ENCODE results near the gene FKBP1A.
A peak's percentile ranks its signal among the peaks of the same experiment; 100 is the strongest.

The FKBP1A gene

DNA sequence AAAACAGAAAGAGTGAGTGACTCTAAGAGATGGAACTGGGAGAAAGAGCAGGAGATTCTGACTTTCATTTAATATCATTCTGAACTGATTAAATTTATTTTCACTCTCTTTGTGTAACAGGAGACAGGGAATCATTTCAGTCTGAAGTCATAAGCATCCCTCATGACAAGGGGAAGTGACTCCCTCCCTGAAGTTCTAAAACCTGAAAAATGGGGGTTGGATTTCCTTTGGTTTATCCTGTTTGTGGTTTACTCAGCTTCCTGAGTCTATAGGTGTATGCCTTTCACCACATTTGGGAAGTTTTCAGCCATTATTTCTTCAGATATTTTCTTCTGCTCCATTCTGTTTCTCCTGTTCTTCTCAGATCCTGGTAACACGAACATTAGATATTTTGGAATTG, 3.4 kb upstream of the FKBP1A start:
- Histone ChIP-seq H3K23ac (ENCODE audit: low read length) (no peak overlapping the region), H3K4me3 (ENCODE audit: low read depth, low read length) (no peak overlapping the region), H3K4me2 (ENCODE audit: low read length) (no peak overlapping the region), H3K36me3 (ENCODE audit: control insufficient read depth in 1 of 2, insufficient read depth in 2 of 2, low read length in 2 of 2) (no peaks in the 10 kb centered on the region), H3K9me3 (ENCODE audit: insufficient read depth, low read depth, low read length) (peaks cover 2% of the 10 kb centered on the region), H3K18ac (ENCODE audit: low read length) (no peak overlapping the region), H3K4me1 (ENCODE audit: control insufficient read depth in 1 of 2, insufficient read depth in 2 of 2, low read length in 2 of 2) (peaks cover 14 to 19% of the 10 kb centered on the region in 2 experiments), H3K79me1 (ENCODE audit: low read length) (peaks cover 19% of the 10 kb centered on the region), H3K4ac (ENCODE audit: low read depth, low read length) (no peak overlapping the region), H2BK5ac (ENCODE audit: low read depth, low read length, poor library complexity) (no peak overlapping the region), H2BK12ac (ENCODE audit: low read length) (no peak overlapping the region), H2AFZ (ENCODE audit: insufficient read depth, low read length, poor library complexity) (no peak overlapping the region), H2AK5ac (ENCODE audit: low read length) (no peak overlapping the region), H4K12ac (ENCODE audit: low read depth, low read length) (no peak overlapping the region), H4K91ac (ENCODE audit: low read depth, low read length) (no peak overlapping the region), H2BK120ac (ENCODE audit: insufficient read depth, low read length, poor library complexity) (no peak overlapping the region), H3K9ac (ENCODE audit: low read length) (no peak overlapping the region), H4K8ac (ENCODE audit: low read depth, low read length) (no peak overlapping the region), H3K27ac (ENCODE audit: low read depth, low read length) (no peak overlapping the region), H3K27me3 (ENCODE audit: insufficient read depth, low read length) (no peaks in the 10 kb centered on the region), H3K79me2 (ENCODE audit: control insufficient read depth, insufficient read depth, low read length, poor library complexity) (peaks cover 10% of the 10 kb centered on the region), H3K14ac (ENCODE audit: low read length) (no peak overlapping the region)
- no peak for DNase-seq
- no CpG with 5 or more reads among the region's 1 CpG for WGBS (ENCODE audit: extremely low coverage, insufficient coverage, insufficient read length)

DNA sequence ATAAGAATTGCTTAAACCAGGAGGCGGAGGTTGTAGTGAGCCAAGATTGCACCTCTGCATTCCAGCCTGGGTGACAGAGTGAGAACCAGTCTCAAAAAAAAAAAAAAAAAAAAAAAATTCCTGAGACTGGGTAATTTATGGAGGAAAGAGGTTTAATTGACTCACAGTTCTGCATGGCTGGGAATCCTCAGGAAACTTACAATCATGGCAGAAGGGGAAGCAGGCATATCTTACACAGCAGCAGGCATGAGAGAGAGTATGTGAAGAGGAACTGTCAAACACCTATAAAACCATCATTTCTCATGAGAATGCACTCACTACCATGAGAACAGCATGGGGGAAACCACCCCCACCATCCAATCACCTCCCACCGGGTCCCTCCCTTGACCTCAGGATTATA, 1.8 kb upstream of the FKBP1A start:
- Histone ChIP-seq H3K4me2 (ENCODE audit: low read length) (no peak overlapping the region), H4K12ac (ENCODE audit: low read depth, low read length) (no peak overlapping the region), H2AK5ac (ENCODE audit: low read length) (no peak overlapping the region), H4K91ac (ENCODE audit: low read depth, low read length) (no peak overlapping the region), H3K14ac (ENCODE audit: low read length) (no peak overlapping the region), H3K9ac (ENCODE audit: low read length) (no peak overlapping the region), H4K8ac (ENCODE audit: low read depth, low read length) (no peak overlapping the region), H3K9me3 (ENCODE audit: insufficient read depth, low read depth, low read length) (peaks cover 2% of the 10 kb centered on the region), H3K79me2 (ENCODE audit: control insufficient read depth, insufficient read depth, low read length, poor library complexity) (peaks cover 15% of the 10 kb centered on the region), H3K36me3 (ENCODE audit: control insufficient read depth in 1 of 2, insufficient read depth in 2 of 2, low read length in 2 of 2) (peaks cover 2% of the 10 kb centered on the region in 2 experiments), H3K23ac (ENCODE audit: low read length) (no peak overlapping the region), H2AFZ (ENCODE audit: insufficient read depth, low read length, poor library complexity) (no peak overlapping the region), H3K4me3 (ENCODE audit: low read depth, low read length) (no peak overlapping the region), H3K27me3 (ENCODE audit: insufficient read depth, low read length) (no peaks in the 10 kb centered on the region), H2BK12ac (ENCODE audit: low read length) (no peak overlapping the region), H2BK120ac (ENCODE audit: insufficient read depth, low read length, poor library complexity) (no peak overlapping the region), H2BK5ac (ENCODE audit: low read depth, low read length, poor library complexity) (no peak overlapping the region), H3K79me1 (ENCODE audit: low read length) (peaks cover 16% of the 10 kb centered on the region), H3K18ac (ENCODE audit: low read length) (no peak overlapping the region), H3K4ac (ENCODE audit: low read depth, low read length) (no peak overlapping the region), H3K4me1 (ENCODE audit: control insufficient read depth in 1 of 2, insufficient read depth in 2 of 2, low read length in 2 of 2) (peaks cover 23 to 28% of the 10 kb centered on the region in 2 experiments), H3K27ac (ENCODE audit: low read depth, low read length) (no peak overlapping the region)
- WGBS (ENCODE audit: extremely low coverage, insufficient coverage, insufficient read length): no CpG with 5 or more reads among the region's 2 CpGs
- peak in 1 of 2 donors; percentile 59 for DNase-seq

DNA sequence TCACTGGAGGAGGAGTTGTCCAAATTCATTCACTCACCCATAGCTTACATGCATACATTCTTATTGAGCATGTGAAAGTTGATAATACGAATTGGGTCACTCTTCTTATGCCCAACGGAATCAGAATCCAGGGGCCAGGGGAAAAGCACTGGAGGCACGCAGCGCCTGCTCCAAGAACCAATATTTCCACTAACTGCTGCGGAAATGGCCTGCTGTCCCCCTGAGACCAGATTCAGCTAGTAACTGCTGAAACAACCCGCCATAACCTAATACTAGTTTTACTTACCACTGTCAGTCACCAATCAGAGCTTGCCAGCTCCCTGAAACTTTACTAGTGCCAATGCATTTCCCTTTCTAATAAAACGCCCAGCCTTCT, 641 bp upstream of the FKBP1A start:
- H3K4me3 ChIP-seq (ENCODE audit: low read depth, low read length): no peak overlapping the region
- H3K27me3 ChIP-seq (ENCODE audit: insufficient read depth, low read length): no peaks in the 10 kb centered on the region
- H3K79me1 ChIP-seq (ENCODE audit: low read length): peaks cover 12% of the 10 kb centered on the region
- DNase-seq: no peak
- peak overlapping the region; percentile 30 for H4K91ac ChIP-seq (ENCODE audit: low read depth, low read length)
- no peak overlapping the region for H3K14ac ChIP-seq (ENCODE audit: low read length)
- H2BK5ac ChIP-seq (ENCODE audit: low read depth, low read length, poor library complexity): no peak overlapping the region
- peaks cover 2% of the 10 kb centered on the region for H3K9me3 ChIP-seq (ENCODE audit: insufficient read depth, low read depth, low read length)
- no peak overlapping the region for H3K23ac ChIP-seq (ENCODE audit: low read length)
- H3K9ac ChIP-seq (ENCODE audit: low read length): no peak overlapping the region
- no peak overlapping the region for H3K18ac ChIP-seq (ENCODE audit: low read length)
- H4K12ac ChIP-seq (ENCODE audit: low read depth, low read length): no peak overlapping the region
- H2AFZ ChIP-seq (ENCODE audit: insufficient read depth, low read length, poor library complexity): no peak overlapping the region
- H3K36me3 ChIP-seq (ENCODE audit: control insufficient read depth in 1 of 2, insufficient read depth in 2 of 2, low read length in 2 of 2): peaks cover 2% of the 10 kb centered on the region in 2 experiments
- H2BK12ac ChIP-seq (ENCODE audit: low read length): no peak overlapping the region
- H3K4me1 ChIP-seq (ENCODE audit: control insufficient read depth in 1 of 2, insufficient read depth in 2 of 2, low read length in 2 of 2): peaks cover 21 to 34% of the 10 kb centered on the region in 2 experiments
- no CpG with 5 or more reads among the region's 7 CpGs for WGBS (ENCODE audit: extremely low coverage, insufficient coverage, insufficient read length)
- H2BK120ac ChIP-seq (ENCODE audit: insufficient read depth, low read length, poor library complexity): no peak overlapping the region
- H3K27ac ChIP-seq (ENCODE audit: low read depth, low read length): no peak overlapping the region
- H3K4me2 ChIP-seq (ENCODE audit: low read length): peak overlapping the region; percentile 98
- peak overlapping the region; percentile 52 for H4K8ac ChIP-seq (ENCODE audit: low read depth, low read length)
- no peak overlapping the region for H3K4ac ChIP-seq (ENCODE audit: low read depth, low read length)
- H2AK5ac ChIP-seq (ENCODE audit: low read length): no peak overlapping the region
- H3K79me2 ChIP-seq (ENCODE audit: control insufficient read depth, insufficient read depth, low read length, poor library complexity): peaks cover 15% of the 10 kb centered on the region

DNA sequence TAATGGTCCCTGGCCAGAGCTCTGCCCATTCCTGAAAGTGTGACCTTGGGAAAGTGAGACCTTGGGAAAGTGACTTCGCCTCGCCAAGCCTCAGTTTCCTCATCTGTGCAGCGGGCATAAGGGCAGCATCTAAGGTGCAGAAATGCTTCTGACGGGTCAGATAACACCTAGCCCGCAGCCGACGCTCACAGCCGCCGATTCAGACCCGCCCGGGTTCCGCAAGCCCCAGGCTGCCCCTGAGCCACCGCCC, 486 bp downstream of the FKBP1A start:
- peaks cover 21 to 34% of the 10 kb centered on the region in 2 experiments for H3K4me1 ChIP-seq (ENCODE audit: control insufficient read depth in 1 of 2, insufficient read depth in 2 of 2, low read length in 2 of 2)
- no peak overlapping the region for H2AFZ ChIP-seq (ENCODE audit: insufficient read depth, low read length, poor library complexity)
- peaks cover 12% of the 10 kb centered on the region for H3K79me1 ChIP-seq (ENCODE audit: low read length)
- H3K4me3 ChIP-seq (ENCODE audit: low read depth, low read length): peak overlapping the region; percentile 89
- H4K91ac ChIP-seq (ENCODE audit: low read depth, low read length): peak overlapping the region; percentile 48
- H3K27me3 ChIP-seq (ENCODE audit: insufficient read depth, low read length): no peaks in the 10 kb centered on the region
- H4K12ac ChIP-seq (ENCODE audit: low read depth, low read length): peak overlapping the region; percentile 23
- peak overlapping the region; percentile 74 for H4K8ac ChIP-seq (ENCODE audit: low read depth, low read length)
- H3K9ac ChIP-seq (ENCODE audit: low read length): peak overlapping the region; percentile 78
- no peak overlapping the region for H2BK120ac ChIP-seq (ENCODE audit: insufficient read depth, low read length, poor library complexity)
- H3K23ac ChIP-seq (ENCODE audit: low read length): no peak overlapping the region
- no peak overlapping the region for H3K18ac ChIP-seq (ENCODE audit: low read length)
- H2BK5ac ChIP-seq (ENCODE audit: low read depth, low read length, poor library complexity): peak overlapping the region; percentile 50
- DNase-seq: peak; percentile 49 to 71
- H3K4ac ChIP-seq (ENCODE audit: low read depth, low read length): peak overlapping the region; percentile 95
- H3K36me3 ChIP-seq (ENCODE audit: control insufficient read depth in 1 of 2, insufficient read depth in 2 of 2, low read length in 2 of 2): peaks cover 2% of the 10 kb centered on the region in 2 experiments
- peak overlapping the region; percentile 98 for H3K4me2 ChIP-seq (ENCODE audit: low read length)
- peak overlapping the region; percentile 7 for H3K27ac ChIP-seq (ENCODE audit: low read depth, low read length)
- WGBS (ENCODE audit: extremely low coverage, insufficient coverage, insufficient read length): no CpG with 5 or more reads among the region's 13 CpGs
- H3K9me3 ChIP-seq (ENCODE audit: insufficient read depth, low read depth, low read length): peaks cover 2% of the 10 kb centered on the region
- H2BK12ac ChIP-seq (ENCODE audit: low read length): peak overlapping the region; percentile 15
- H3K14ac ChIP-seq (ENCODE audit: low read length): peak overlapping the region; percentile 69
- H2AK5ac ChIP-seq (ENCODE audit: low read length): peak overlapping the region; percentile 10
- peaks cover 17% of the 10 kb centered on the region for H3K79me2 ChIP-seq (ENCODE audit: control insufficient read depth, insufficient read depth, low read length, poor library complexity)
